Measurements from ENCODE around the gene POU2F3.

The POU2F3 gene

GRCh38 chr11:120239713-120240640, at the start of gene POU2F3:
Gene POU2F3, plus strand, starts transcription at chr11:120240140. Its CDS starts 204 bp downstream, at chr11:120240344.
- no peak for DNase-seq

- no peak for DNase-seq
Observed at GRCh38 chr11:120191058-120191457, 48.9 kb upstream of the POU2F3 start.

GRCh38 chr11:120192831-120193625, 46.9 kb upstream of the POU2F3 start:
- no peak for DNase-seq

GRCh38 chr11:120194166-120194565, 45.8 kb upstream of the POU2F3 start:
- no peak for DNase-seq

GRCh38 chr11:120195601-120196320, 44.2 kb upstream of the POU2F3 start:
- no peak for DNase-seq

GRCh38 chr11:120196826-120197225, 43.1 kb upstream of the POU2F3 start:
- DNase-seq = no peak

- no peak for DNase-seq
Observed at GRCh38 chr11:120197251-120197891, 42.6 kb upstream of the POU2F3 start.

- no peak for DNase-seq
Observed at GRCh38 chr11:120197977-120198376, 42.0 kb upstream of the POU2F3 start.

GRCh38 chr11:120198403-120198786, 41.5 kb upstream of the POU2F3 start:
- no peak for DNase-seq

GRCh38 chr11:120198787-120199469, 41.0 kb upstream of the POU2F3 start:
- no peak for DNase-seq

GRCh38 chr11:120199613-120200012, 40.3 kb upstream of the POU2F3 start:
- DNase-seq = no peak

GRCh38 chr11:120200677-120201076, 39.3 kb upstream of the POU2F3 start:
- no peak for DNase-seq

GRCh38 chr11:120201653-120202052, 38.3 kb upstream of the POU2F3 start:
- no peak for DNase-seq

GRCh38 chr11:120203626-120204025, 36.3 kb upstream of the POU2F3 start:
- DNase-seq = no peak

- no peak for DNase-seq
Observed at GRCh38 chr11:120205596-120206161, 34.3 kb upstream of the POU2F3 start.

GRCh38 chr11:120207512-120207911, 32.4 kb upstream of the POU2F3 start:
- no peak for DNase-seq

GRCh38 chr11:120208001-120208441, 31.9 kb upstream of the POU2F3 start:
- DNase-seq = no peak

GRCh38 chr11:120208777-120209176, 31.2 kb upstream of the POU2F3 start:
- DNase-seq = no peak

GRCh38 chr11:120209746-120210625, 30.0 kb upstream of the POU2F3 start:
- DNase-seq = no peak

All from NK-92 treated with Interleukin-12 subunit alpha and Interleukin-12 subunit beta, amount 100 ng/mL, for 24 hours (cell line).